ENCODE measurements around the gene IL12B. TPM values are rescaled to one million over a fixed set of nuclear protein-coding genes. Genes with fewer than 3 reads are reported as not detected.

Gene IL12B
- total RNA-seq, 1 experiment from 2014 or later: not detected

- H3K27ac Mint-ChIP-seq (ENCODE audit: unreplicated experiment): no peak overlapping the region
- POLR2A ChIA-PET: no interaction called here
- CTCF ChIA-PET: no interaction called here
- Histone ChIP-seq H3K4me3 (ENCODE audit: low read depth, low read length) (no peak overlapping the region), H3K4me1 (no peaks in the 10 kb centered on the region), H3K9me3 (no peaks in the 10 kb centered on the region), H3K36me3 (ENCODE audit: control insufficient read depth, insufficient read depth, low read length) (no peaks in the 10 kb centered on the region), H3K27me3 (replicated peaks; ENCODE audit: control insufficient read depth, insufficient read depth, low read length) (no peaks in the 10 kb centered on the region; the same call in 1 of the 2 replicates)
- H3K9me3 Mint-ChIP-seq (ENCODE audit: unreplicated experiment): peaks cover 9% of the 10 kb centered on the region
- intact Hi-C loops (cut with micrococcal nuclease; ENCODE audit: unreplicated experiment): no loop called here
- peaks cover 21% of the 10 kb centered on the region for H3K27me3 Mint-ChIP-seq (ENCODE audit: insufficient read depth, unreplicated experiment)
- no peaks in the 10 kb centered on the region for H3K4me1 Mint-ChIP-seq (ENCODE audit: low read depth, unreplicated experiment)
- DNase-seq: no peak
- no peak for TF ChIP-seq CTCF (IDR thresholded peaks at IDR 0.05; ENCODE audit: insufficient read depth in 1 of 2, low read depth in 1 of 2, low read length in 1 of 2, severe bottlenecking in 1 of 2, unreplicated experiment in 1 of 2)
- no peaks in the 10 kb centered on the region for H3K36me3 Mint-ChIP-seq (ENCODE audit: insufficient read depth, unreplicated experiment)
- no TSS peak for BruUV-seq (replicated peaks)
- H3K4me3 Mint-ChIP-seq (ENCODE audit: unreplicated experiment): no peak overlapping the region
Observed at GRCh38 chr5:159341145-159341544, 10.9 kb upstream of the IL12B start.

GRCh38 chr5:159340511-159340910, 10.2 kb upstream of the IL12B start:
- no TSS peak for BruUV-seq (replicated peaks)

DNA sequence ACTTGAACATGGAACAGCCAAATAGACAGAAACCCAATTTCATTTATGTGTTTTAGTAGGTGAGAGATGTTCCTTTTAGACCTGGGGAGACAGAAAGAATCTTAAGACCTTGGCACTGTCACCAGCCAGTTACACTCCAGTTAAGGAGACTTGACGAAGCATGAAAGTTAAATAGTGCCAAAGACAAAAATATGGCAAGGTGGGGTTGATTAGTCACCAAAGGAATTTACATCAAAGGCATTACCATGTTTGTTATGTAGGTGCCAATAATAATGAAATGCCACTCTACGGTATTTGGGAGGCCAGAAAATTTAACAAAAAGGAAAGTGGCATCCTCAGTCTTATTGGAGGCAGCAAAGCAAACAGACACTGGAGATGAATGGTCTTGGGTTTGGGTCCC, 9.2 kb upstream of the IL12B start:
- POLR2A ChIA-PET: no interaction called here
- H3K4me1 Mint-ChIP-seq (ENCODE audit: low read depth, unreplicated experiment): no peaks in the 10 kb centered on the region
- CTCF ChIA-PET: no interaction called here
- DNase-seq: no peak
- no peak overlapping the region for H3K27ac Mint-ChIP-seq (ENCODE audit: unreplicated experiment)
- intact Hi-C loops (cut with micrococcal nuclease; ENCODE audit: unreplicated experiment): no loop called here
- no peaks in the 10 kb centered on the region for H3K9me3 ChIP-seq
- H3K27me3 ChIP-seq (replicated peaks; ENCODE audit: control insufficient read depth, insufficient read depth, low read length): no peaks in the 10 kb centered on the region
- no peaks in the 10 kb centered on the region for H3K36me3 Mint-ChIP-seq (ENCODE audit: insufficient read depth, unreplicated experiment)
- H3K9me3 Mint-ChIP-seq (ENCODE audit: unreplicated experiment): no peaks in the 10 kb centered on the region
- no peaks in the 10 kb centered on the region for H3K4me1 ChIP-seq
- BruUV-seq (replicated peaks): no TSS peak
- H3K4me3 Mint-ChIP-seq (ENCODE audit: unreplicated experiment): no peak overlapping the region
- no peaks in the 10 kb centered on the region for H3K36me3 ChIP-seq (ENCODE audit: control insufficient read depth, insufficient read depth, low read length)
- H3K27me3 Mint-ChIP-seq (ENCODE audit: insufficient read depth, unreplicated experiment): peaks cover 13% of the 10 kb centered on the region
- TF ChIP-seq CTCF (IDR thresholded peaks at IDR 0.05; ENCODE audit: insufficient read depth in 1 of 2, low read depth in 1 of 2, low read length in 1 of 2, severe bottlenecking in 1 of 2, unreplicated experiment in 1 of 2): no peak
- no peak overlapping the region for H3K4me3 ChIP-seq (ENCODE audit: low read depth, low read length)

More at GRCh38 chr5:159340511-159340910, 10.2 kb upstream of the IL12B start:
- no peaks in the 10 kb centered on the region for H3K4me1 Mint-ChIP-seq (ENCODE audit: low read depth, unreplicated experiment)
- Histone ChIP-seq H3K27me3 (replicated peaks; ENCODE audit: control insufficient read depth, insufficient read depth, low read length) (no peaks in the 10 kb centered on the region), H3K36me3 (ENCODE audit: control insufficient read depth, insufficient read depth, low read length) (no peaks in the 10 kb centered on the region), H3K4me3 (ENCODE audit: low read depth, low read length) (no peak overlapping the region), H3K4me1 (no peaks in the 10 kb centered on the region), H3K9me3 (no peaks in the 10 kb centered on the region)
- intact Hi-C loops (cut with micrococcal nuclease; ENCODE audit: unreplicated experiment): no loop called here
- no peak for TF ChIP-seq CTCF (IDR thresholded peaks at IDR 0.05; ENCODE audit: insufficient read depth in 1 of 2, low read depth in 1 of 2, low read length in 1 of 2, severe bottlenecking in 1 of 2, unreplicated experiment in 1 of 2)
- peaks cover 21% of the 10 kb centered on the region for H3K27me3 Mint-ChIP-seq (ENCODE audit: insufficient read depth, unreplicated experiment)
- H3K4me3 Mint-ChIP-seq (ENCODE audit: unreplicated experiment): no peak overlapping the region
- POLR2A ChIA-PET: no interaction called here
- no peak for DNase-seq
- H3K36me3 Mint-ChIP-seq (ENCODE audit: insufficient read depth, unreplicated experiment): no peaks in the 10 kb centered on the region
- CTCF ChIA-PET: interaction anchor here (0.6 kb wide), 1 partner anchor 58 kb away, joined by 3 read pairs; no protein-coding TSS in a partner anchor
- no peak overlapping the region for H3K27ac Mint-ChIP-seq (ENCODE audit: unreplicated experiment)
- H3K9me3 Mint-ChIP-seq (ENCODE audit: unreplicated experiment): peaks cover 8% of the 10 kb centered on the region

Data from Caco-2 (cell line).